ENCODE data around the gene COMMD4. TPM values are rescaled to one million over a fixed set of nuclear protein-coding genes. Genes with fewer than 3 reads are reported as not detected.
"Not testable (repeated sequence)": the region's sequence is repeated elsewhere in the genome, so short reads cannot be mapped to it uniquely, and the experiment has no call there.

The COMMD4 gene
- total RNA-seq, 1 experiment from 2014 or later: 109 TPM

DNA sequence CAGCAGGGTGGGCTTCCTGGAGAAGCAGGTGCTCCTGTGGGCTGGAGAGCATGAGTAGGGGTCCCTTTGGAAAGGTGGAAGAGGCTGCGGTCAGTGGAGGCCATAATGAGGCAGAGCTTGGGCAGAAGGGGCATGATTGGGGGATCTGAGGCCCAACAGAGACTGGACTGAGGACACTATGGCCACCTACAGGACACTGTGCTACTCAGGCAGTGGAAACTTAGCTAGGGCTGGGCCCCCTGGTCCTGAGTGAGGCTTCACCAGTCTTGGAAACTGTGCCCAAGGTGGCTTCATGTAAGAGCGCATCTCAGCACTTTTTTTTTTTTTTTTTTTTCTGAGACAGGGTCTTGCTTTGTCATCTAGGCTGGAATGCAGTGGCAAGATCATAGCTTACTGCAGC lies 6.3 kb upstream of the COMMD4 start:
- Mint-ChIP-seq H3K36me3 (ENCODE audit: insufficient read depth, unreplicated experiment) (no peaks in the 10 kb centered on the region), H3K27me3 (ENCODE audit: unreplicated experiment) (peaks cover 30% of the 10 kb centered on the region), H3K4me3 (ENCODE audit: low read depth, unreplicated experiment) (no peak overlapping the region), H3K27ac (ENCODE audit: unreplicated experiment) (no peak overlapping the region), H3K4me1 (ENCODE audit: low read depth, unreplicated experiment) (no peaks in the 10 kb centered on the region), H3K9me3 (ENCODE audit: low read depth, unreplicated experiment) (no peaks in the 10 kb centered on the region)
- TF ChIP-seq, protein P1, sequence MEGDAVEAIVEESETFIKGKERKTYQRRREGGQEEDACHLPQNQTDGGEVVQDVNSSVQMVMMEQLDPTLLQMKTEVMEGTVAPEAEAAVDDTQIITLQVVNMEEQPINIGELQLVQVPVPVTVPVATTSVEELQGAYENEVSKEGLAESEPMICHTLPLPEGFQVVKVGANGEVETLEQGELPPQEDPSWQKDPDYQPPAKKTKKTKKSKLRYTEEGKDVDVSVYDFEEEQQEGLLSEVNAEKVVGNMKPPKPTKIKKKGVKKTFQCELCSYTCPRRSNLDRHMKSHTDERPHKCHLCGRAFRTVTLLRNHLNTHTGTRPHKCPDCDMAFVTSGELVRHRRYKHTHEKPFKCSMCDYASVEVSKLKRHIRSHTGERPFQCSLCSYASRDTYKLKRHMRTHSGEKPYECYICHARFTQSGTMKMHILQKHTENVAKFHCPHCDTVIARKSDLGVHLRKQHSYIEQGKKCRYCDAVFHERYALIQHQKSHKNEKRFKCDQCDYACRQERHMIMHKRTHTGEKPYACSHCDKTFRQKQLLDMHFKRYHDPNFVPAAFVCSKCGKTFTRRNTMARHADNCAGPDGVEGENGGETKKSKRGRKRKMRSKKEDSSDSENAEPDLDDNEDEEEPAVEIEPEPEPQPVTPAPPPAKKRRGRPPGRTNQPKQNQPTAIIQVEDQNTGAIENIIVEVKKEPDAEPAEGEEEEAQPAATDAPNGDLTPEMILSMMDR (IDR thresholded peaks at IDR 0.05; ENCODE audit: unreplicated experiment): no peak
- intact Hi-C loops (cut with micrococcal nuclease; ENCODE audit: unreplicated experiment): no loop called here
- CTCF ChIA-PET: interaction anchor here (0.6 to 0.7 kb wide), 2 partner anchors 43 to 356 kb away, joined by 3 to 4 read pairs; no protein-coding TSS in a partner anchor
- DNase-seq: no peak
- BruUV-seq (replicated peaks): no TSS peak

DNA sequence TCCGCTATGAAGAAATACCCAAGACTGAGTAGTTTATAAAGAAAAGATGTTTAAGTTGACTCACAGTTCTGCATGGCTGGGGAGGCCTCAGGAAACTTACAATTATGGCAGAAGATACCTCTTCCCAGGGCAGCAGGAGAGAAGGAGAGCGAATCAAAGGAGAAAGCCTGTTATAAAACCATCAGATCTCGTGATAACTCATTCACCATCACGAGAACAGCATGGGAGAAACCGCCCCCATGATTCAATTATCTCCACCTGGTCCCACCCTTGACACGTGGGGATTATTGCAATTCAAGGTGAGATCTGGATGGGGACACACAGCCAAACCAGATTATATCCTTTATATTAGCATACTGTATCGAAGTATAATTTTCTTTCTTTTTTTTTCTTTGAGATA lies 3.8 kb upstream of the COMMD4 start:
- H3K4me1 Mint-ChIP-seq (ENCODE audit: low read depth, unreplicated experiment); BruUV-seq (replicated peaks); CTCF ChIA-PET; intact Hi-C loops (cut with micrococcal nuclease; ENCODE audit: unreplicated experiment); H3K9me3 Mint-ChIP-seq (ENCODE audit: low read depth, unreplicated experiment); DNase-seq; H3K27ac Mint-ChIP-seq (ENCODE audit: unreplicated experiment); H3K4me3 Mint-ChIP-seq (ENCODE audit: low read depth, unreplicated experiment): not testable (repeated sequence)
- peaks cover 18% of the 10 kb centered on the region for H3K36me3 Mint-ChIP-seq (ENCODE audit: insufficient read depth, unreplicated experiment)
- peaks cover 28% of the 10 kb centered on the region for H3K27me3 Mint-ChIP-seq (ENCODE audit: unreplicated experiment)

DNA sequence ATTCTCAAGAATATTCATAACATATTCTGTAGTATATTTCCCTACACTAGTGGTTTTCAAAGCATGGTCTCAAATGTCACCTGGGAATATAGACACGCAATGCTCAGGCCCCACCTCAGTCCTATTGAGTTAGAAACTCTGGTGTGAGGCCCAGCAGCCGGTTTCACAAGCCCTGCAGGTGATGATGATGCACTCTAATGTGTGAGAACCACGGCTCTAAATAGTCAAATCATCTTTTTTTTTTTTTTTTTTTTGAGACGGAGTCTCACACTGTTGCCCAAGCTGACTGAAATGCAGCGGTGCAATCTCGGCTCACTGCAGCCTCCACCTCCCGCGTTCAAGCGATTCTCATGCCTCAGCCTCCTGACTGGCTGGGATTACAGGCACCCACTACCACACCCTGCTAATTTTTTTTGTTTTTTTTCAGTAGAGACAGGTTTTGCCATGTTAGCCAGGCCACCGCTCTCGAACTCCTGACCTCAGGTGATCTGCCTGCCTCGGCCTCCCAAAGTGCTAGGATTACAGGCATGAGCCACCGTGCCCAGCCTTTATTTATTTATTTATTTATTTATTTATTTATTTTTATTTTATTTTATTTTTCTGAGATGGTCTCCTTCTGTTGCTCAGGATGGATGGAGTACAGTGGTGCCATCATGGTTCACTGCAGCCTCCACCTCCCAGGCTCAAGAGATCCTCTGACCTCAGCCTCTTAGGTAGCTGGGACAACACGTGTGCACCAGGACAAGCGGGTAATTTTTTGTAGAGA lies 2.0 kb upstream of the COMMD4 start:
- intact Hi-C loops (cut with micrococcal nuclease; ENCODE audit: unreplicated experiment); H3K9me3 Mint-ChIP-seq (ENCODE audit: low read depth, unreplicated experiment); DNase-seq; H3K4me1 Mint-ChIP-seq (ENCODE audit: low read depth, unreplicated experiment); H3K4me3 Mint-ChIP-seq (ENCODE audit: low read depth, unreplicated experiment); BruUV-seq (replicated peaks); H3K27ac Mint-ChIP-seq (ENCODE audit: unreplicated experiment): not testable (repeated sequence)
- CTCF ChIA-PET: interaction anchor here (0.6 kb wide), 1 partner anchor 118 kb away, joined by 3 read pairs; the partner anchor contains the start of gene SIN3A
- Mint-ChIP-seq H3K36me3 (ENCODE audit: insufficient read depth, unreplicated experiment) (peaks cover 18% of the 10 kb centered on the region), H3K27me3 (ENCODE audit: unreplicated experiment) (peaks cover 14% of the 10 kb centered on the region)

DNA sequence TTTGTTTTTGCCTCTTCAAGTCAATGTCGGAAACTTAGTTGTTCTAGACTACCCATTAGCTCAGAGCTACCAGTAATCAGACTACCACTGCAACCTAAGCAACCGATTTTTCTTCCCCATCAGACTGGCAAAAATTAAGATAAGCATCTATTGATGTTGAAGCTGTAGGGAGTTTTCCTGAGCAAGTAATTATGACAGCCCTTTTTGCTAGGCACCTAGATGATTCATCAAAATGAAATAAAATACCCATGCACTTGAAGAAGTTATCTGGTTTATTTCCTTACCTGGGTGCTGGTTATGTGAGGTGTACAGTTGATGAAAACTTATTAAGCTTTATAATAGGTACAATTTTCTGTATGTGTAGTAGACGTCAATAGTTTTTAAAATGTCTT lies 554 bp upstream of the COMMD4 start:
- no peak for DNase-seq
- intact Hi-C loops (cut with micrococcal nuclease; ENCODE audit: unreplicated experiment): no loop called here
- Mint-ChIP-seq H3K27ac (ENCODE audit: unreplicated experiment) (no peak overlapping the region), H3K4me3 (ENCODE audit: low read depth, unreplicated experiment) (peak overlapping the region; percentile 95), H3K27me3 (ENCODE audit: unreplicated experiment) (peaks cover 14% of the 10 kb centered on the region), H3K4me1 (ENCODE audit: low read depth, unreplicated experiment) (peaks cover 8% of the 10 kb centered on the region), H3K36me3 (ENCODE audit: insufficient read depth, unreplicated experiment) (peaks cover 18% of the 10 kb centered on the region), H3K9me3 (ENCODE audit: low read depth, unreplicated experiment) (no peaks in the 10 kb centered on the region)
- CTCF ChIA-PET: no interaction called here
- TF ChIP-seq, protein P1 (IDR thresholded peaks at IDR 0.05; ENCODE audit: unreplicated experiment): no peak
- no TSS peak for BruUV-seq (replicated peaks)

DNA sequence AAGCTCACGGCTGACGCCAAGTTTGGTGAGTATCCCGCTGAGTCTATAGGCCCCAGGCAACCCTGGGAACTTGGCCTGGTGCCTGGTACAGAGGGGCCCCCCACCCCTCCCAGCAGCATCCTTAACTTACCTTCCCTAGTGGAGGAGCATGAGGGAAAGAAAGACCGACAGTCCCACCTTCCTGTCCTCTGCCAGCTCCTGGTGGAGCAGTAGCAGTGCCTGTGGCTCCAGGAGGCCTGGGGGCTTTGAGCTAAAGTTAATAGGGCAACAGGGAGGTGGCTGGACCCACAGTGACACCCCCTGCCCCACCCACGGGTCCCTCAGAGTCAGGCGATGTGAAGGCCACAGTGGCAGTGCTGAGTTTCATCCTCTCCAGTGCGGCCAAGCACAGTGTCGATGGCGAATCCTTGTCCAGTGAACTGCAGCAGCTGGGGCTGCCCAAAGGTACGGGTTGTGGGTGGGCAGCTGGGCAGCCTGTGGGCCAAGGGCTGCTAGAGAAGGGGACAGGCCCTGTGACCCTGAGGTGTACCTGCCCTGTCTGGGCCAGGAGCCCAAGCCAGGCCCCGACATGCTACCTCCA lies 2.9 kb downstream of the COMMD4 start:
- BruUV-seq (replicated peaks): no TSS peak
- intact Hi-C loops (cut with micrococcal nuclease; ENCODE audit: unreplicated experiment): no loop called here

More for the DNA sequence above, 2.9 kb downstream of the COMMD4 start:
- TF ChIP-seq, protein P1 (IDR thresholded peaks at IDR 0.05; ENCODE audit: unreplicated experiment): no peak
- Mint-ChIP-seq H3K9me3 (ENCODE audit: low read depth, unreplicated experiment) (no peaks in the 10 kb centered on the region), H3K27ac (ENCODE audit: unreplicated experiment) (no peak overlapping the region), H3K27me3 (ENCODE audit: unreplicated experiment) (no peaks in the 10 kb centered on the region), H3K4me1 (ENCODE audit: low read depth, unreplicated experiment) (peaks cover 8% of the 10 kb centered on the region), H3K36me3 (ENCODE audit: insufficient read depth, unreplicated experiment) (peaks cover 22% of the 10 kb centered on the region), H3K4me3 (ENCODE audit: low read depth, unreplicated experiment) (no peak overlapping the region)
- DNase-seq: no peak
- CTCF ChIA-PET: no interaction called here
